Sigmoid colon (tissue), 4 donors: Measurements from ENCODE around the gene TNNT3.

ENCODE experiments used
- CTCF ChIP-seq, 4 experiments: fragments of 450-650 bp in 3 of 4; fragments of 200-600 bp in 1 of 4; IDR thresholded peaks; one replicate each; pipeline ENCODE4 v1.5.1; 2016 to 2019; ENCODE audit warnings: antibody characterized with exemption in 4 of 4, mild to moderate bottlenecking in 3 of 4, moderate library complexity in 2 of 4
- POLR2AphosphoS5 ChIP-seq, 4 donors: sonication (generic); formaldehyde crosslinking; IDR thresholded peaks; one replicate each; pipeline ENCODE4 v1.6.1; 2017; ENCODE audit warnings: antibody characterized with exemption in 4 of 4

- TF ChIP-seq POLR2AphosphoS5 (IDR thresholded peaks at IDR 0.05) (no peak), CTCF (IDR thresholded peaks at IDR 0.05) (no peak)
Observed at GRCh38 chr11:1879941-1880720, 39.4 kb upstream of the TNNT3 start.
